Activated CD4-positive, alpha-beta T cell treated with anti-CD3 and anti-CD28 coated beads, Interleukin-2, amount 50 U/mL, for 1 hour (primary cell): ENCODE data around the gene CORO2B.

Experiments
- DNase-seq: peaks from one replicate; pipeline ENCODE4 v3.0.0-alpha.2; 2020

CORO2B gene

GRCh38 chr15:68574629-68575028 is 4.2 kb upstream of the CORO2B start:
- no peak for DNase-seq

GRCh38 chr15:68576235-68576892 is 2.4 kb upstream of the CORO2B start:
- DNase-seq: no peak

- peak; percentile 14 for DNase-seq
Measured at GRCh38 chr15:68578175-68578979, 416 bp upstream of the CORO2B start.

GRCh38 chr15:68580026-68580882 is 1.5 kb downstream of the CORO2B start:
- DNase-seq: no peak

GRCh38 chr15:68580883-68581155 is 2.0 kb downstream of the CORO2B start:
- DNase-seq: no peak

GRCh38 chr15:68581725-68582124 is 2.9 kb downstream of the CORO2B start:
- no peak for DNase-seq

GRCh38 chr15:68582236-68582635 is 3.4 kb downstream of the CORO2B start:
- no peak for DNase-seq

GRCh38 chr15:68582864-68583263 is 4.1 kb downstream of the CORO2B start:
- DNase-seq: no peak

GRCh38 chr15:68583321-68583720 is 4.5 kb downstream of the CORO2B start:
- no peak for DNase-seq

GRCh38 chr15:68583936-68584755 is 5.4 kb downstream of the CORO2B start:
- no peak for DNase-seq

GRCh38 chr15:68584756-68585573 is 6.2 kb downstream of the CORO2B start:
- DNase-seq: no peak

- DNase-seq: no peak
Measured at GRCh38 chr15:68585574-68586273, 6.9 kb downstream of the CORO2B start.

- DNase-seq: no peak
Measured at GRCh38 chr15:68586274-68586961, 7.6 kb downstream of the CORO2B start.

GRCh38 chr15:68587769-68588385 is 9.1 kb downstream of the CORO2B start:
- no peak for DNase-seq

- no peak for DNase-seq
Measured at GRCh38 chr15:68589053-68589452, 10.3 kb downstream of the CORO2B start.

GRCh38 chr15:68589783-68590710 is 11.3 kb downstream of the CORO2B start:
- DNase-seq: no peak

- DNase-seq: no peak
Measured at GRCh38 chr15:68590721-68591389, 12.1 kb downstream of the CORO2B start.

GRCh38 chr15:68592054-68592453 is 13.3 kb downstream of the CORO2B start:
- no peak for DNase-seq
